GM21528 (cell line): Measurements from ENCODE around the gene MYBPC2.
A peak's percentile ranks its signal among the peaks of the same experiment; 100 is the strongest.

Experiments used
- ATAC-seq: cut with Tn5 transposase; IDR thresholded peaks from one replicate; pipeline ENCODE4 v1.9.1; 2021; ENCODE audit warnings: mild to moderate bottlenecking, moderate library complexity; ENCODE audit not compliant: unreplicated experiment, low FRiP score

MYBPC2 gene

GRCh38 chr19:50495020-50495531 lies 62.4 kb downstream of the MYBPC2 start:
- no peak for ATAC-seq

DNA sequence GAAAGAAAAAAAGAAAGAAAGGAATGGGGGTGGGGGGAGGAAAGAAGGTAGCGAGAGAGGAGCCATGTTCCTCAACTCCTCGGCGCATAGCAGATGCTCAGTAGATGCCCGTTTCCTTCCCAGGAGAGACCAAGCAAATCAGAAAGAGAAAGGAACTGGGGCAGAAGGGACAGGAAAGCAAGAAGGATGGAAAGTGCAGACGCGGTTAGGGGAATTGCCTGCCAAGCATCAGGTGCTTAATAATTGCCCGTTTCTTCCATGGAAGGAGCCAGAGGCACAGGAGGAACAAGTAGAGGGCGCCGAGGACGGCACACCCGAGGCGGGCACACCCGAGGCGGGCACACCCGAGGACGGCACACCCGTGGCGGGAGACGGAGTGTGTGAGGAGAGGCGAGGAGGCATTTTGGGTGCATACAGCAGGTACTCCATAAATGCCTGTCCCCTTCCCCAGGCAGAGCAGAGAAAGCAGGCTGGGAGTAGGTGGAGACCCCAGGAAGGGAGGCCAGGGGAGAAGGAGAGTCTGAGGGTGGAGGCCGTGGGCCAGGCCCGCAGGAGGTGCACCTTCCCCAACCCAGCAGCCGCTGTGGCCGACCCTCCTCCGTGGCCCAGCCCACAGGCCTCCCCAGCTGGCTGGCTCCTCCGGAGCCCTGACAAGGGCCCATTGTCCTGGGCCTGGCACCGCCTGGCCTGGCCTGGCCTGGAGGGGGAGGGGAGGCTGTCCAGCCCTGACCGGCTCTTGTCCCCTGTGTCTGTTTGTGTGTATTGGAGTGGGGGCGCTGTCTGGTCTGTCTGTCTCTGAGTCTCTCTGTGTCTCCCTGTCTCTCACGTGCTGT lies 63.7 kb downstream of the MYBPC2 start:
- no peak for ATAC-seq

- no peak for ATAC-seq
Observed at GRCh38 chr19:50497022-50497405, 64.3 kb downstream of the MYBPC2 start.

GRCh38 chr19:50498219-50499056 lies 65.7 kb downstream of the MYBPC2 start:
- ATAC-seq = no peak

DNA sequence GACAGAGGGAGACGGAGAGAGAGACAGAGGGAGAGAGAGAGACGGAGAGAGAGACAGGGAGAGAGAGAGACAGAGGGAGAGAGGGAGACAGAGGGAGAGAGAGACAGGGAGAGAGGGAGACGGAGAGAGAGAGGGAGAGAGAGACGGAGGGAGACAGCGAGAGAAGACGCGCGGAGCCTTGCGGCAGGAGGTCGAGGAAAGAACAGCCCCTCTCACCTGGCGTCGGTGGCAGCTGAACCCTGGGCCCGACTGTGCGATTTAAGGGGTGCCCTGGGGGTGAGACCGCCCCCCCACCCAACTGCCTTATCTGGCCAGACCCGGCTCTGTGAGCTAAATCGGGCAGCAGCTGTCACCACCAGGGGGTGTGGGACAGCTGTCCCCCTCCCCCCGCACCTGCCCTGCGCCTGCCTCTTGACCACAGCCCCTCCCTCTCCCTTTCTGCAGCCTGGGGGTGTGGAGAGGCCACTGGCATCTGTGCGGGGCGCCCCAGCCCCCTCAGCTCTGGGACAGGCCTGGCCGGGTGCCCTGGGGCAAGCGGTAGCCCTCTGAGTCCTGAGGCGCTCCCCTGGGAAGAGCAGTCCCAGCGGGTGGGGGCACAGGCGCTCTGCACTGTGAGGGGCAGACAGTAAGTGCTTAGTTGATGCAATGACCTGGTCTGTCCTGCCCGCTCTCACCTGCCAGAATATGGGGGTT lies 67.5 kb downstream of the MYBPC2 start:
- ATAC-seq = no peak

DNA sequence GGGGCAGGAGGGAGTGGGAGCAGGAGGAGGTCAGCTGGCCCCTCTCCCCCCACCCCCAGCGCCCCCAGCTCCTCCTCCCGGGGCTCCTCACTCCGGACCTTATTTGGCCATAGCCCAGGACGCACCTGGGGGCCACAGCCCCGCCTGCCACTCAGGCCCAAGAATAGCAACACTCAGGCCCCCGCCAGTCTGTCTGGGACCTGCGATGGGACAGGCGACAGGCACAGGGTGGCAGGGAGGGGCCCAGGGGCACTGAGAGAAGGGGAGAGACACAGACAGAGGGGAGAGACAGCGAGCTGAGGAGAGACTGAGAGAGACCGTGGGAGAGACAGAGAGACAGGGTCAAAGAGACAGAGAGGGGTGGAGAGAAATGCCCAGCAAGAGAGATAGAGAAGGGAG lies 68.1 kb downstream of the MYBPC2 start:
- no peak for ATAC-seq

GRCh38 chr19:50501186-50501567 lies 68.5 kb downstream of the MYBPC2 start:
- no peak for ATAC-seq

GRCh38 chr19:50501568-50502475 lies 69.1 kb downstream of the MYBPC2 start:
- no peak for ATAC-seq

- no peak for ATAC-seq
Observed at GRCh38 chr19:50505856-50506611, 73.3 kb downstream of the MYBPC2 start.

DNA sequence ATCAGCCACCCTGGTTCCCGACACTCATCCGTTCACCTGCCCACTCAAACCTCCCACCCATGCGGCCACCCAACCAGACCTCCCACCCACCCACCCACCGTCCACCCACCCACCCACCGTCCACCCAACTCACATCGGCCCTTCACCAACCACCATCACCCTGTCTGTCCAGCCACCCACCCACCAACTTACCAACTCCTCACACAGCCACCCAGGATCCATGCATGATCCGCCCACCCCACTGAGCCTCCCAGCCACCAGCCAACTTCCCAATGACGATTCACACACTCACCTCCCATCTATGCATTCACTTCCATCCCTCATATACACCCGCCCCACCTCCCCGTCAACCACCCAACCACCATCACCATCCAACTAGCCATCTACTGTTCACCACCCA lies 74.0 kb downstream of the MYBPC2 start:
- no peak for ATAC-seq

- no peak for ATAC-seq
Observed at GRCh38 chr19:50507376-50507775, 74.7 kb downstream of the MYBPC2 start.

- no peak for ATAC-seq
Observed at GRCh38 chr19:50508843-50509190, 76.1 kb downstream of the MYBPC2 start.

DNA sequence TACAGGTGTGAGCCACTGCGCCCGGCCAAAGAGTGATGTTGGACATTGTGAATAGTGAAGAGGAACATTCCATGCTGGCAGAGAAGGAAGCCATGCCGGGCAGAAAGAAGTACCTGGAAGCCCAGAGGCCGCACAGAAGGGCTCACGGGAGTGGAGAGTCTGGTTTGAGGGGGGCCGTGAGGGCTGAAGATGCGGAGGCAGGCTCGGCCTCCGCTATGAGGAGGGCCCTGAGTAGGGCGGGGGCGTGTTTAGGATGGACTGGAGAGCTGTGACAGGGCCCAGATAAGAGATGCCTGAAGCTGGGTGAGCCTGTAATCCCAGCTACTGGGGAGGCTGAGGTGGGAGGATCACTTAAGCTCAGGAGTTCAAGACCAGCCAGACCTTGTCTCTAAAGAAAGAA lies 76.7 kb downstream of the MYBPC2 start:
- ATAC-seq = no peak

DNA sequence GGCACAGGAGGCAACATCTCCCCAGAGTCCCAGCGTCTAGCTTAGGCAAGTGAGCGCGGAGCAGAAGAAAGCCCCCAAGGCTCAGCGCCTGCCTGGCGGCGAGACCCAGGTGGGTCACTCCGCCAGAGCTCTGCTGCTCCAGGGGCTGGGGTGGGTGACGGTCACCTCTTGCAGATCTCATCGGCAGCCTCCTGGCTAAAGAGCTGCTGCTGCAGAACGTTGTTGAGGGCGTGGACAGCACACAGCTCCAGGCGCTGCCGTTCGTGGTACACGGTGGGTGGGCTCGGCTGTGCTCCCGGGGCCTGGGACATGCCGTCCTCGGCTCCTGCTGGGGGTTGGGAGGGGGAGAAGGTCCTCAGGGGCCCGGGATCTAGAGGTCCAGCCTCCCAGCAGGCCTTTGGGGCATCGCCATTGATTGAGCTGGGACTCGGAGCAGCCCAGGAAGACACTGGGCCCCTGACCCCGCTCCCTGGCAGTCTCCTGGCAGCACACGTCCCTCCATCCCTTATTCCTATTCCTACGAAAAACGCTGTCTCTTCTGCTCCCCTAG lies 77.5 kb downstream of the MYBPC2 start:
- no peak for ATAC-seq

GRCh38 chr19:50510700-50511068 lies 78.0 kb downstream of the MYBPC2 start:
- ATAC-seq = no peak

- peak; percentile 71 for ATAC-seq
Observed at GRCh38 chr19:50511069-50511822, 78.6 kb downstream of the MYBPC2 start, which contains the start of gene JOSD2. Gene JOSD2 (minus strand): TSS chr19:50511191. CDS start chr19:50510431, 760 bp downstream.

DNA sequence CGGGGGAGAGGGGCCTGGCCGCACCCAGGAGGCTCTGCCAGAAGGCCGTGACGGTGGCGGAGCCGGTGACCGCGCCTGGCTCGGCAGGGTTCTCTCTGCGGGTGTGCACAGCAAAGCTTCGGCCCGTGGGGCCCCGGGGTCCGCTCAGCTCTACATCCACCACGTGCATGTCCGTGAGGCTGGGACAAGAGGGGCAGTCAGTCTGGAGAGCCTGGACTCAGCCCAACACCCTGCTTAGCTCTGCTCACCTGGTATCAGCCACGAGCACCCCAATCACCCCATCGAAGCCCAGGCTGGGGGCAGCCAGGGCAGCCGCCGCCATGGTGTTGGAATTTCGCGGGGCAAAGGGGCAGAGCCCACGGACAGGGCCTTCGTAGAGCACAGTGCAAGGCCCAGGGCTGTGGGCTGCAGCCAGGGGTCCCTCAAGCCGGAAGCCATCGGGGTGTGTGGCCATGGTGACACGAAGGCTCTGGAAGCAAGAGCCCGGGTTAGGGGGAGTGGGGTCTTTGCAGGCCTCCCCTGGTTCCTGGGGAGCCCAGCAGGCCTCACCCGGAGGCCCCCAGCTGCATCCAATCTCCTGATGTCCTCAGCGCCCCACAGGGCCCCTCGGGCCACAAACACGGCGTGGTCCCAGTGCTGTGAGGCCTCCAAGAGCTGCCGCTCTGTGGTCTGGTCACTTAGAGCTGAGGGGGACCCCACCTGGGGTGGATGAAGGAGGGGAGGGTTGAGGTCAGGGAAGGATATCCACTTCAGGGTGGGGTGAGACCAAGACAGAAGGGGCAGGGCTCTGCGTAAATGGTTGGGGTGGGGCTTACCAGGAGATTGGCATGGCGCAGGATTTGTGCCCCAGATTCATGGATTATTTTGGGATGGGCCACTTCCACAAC lies 79.7 kb downstream of the MYBPC2 start:
- no peak for ATAC-seq
